ENCODE measurements around the gene CEP70.
"Not testable (repeated sequence)": the region's sequence is repeated elsewhere in the genome, so short reads cannot be mapped to it uniquely, and the experiment has no call there.

- TF ChIP-seq CTCF, POLR2A (IDR thresholded peaks at IDR 0.05): not testable (repeated sequence)
Measured at GRCh38 chr3:138453940-138454339, 140.1 kb downstream of the CEP70 start.
